HCT116 (cell line): ENCODE data around the gene YBX2.

Experiments
- CTCF ChIP-seq, 3 experiments: fragments of 200-600 bp in 1 of 3; sonication (generic) in 1 of 3; IDR thresholded peaks in 2 of 3; conservative IDR thresholded peaks in 1 of 3; 2 replicates each; pipeline ENCODE4 v1.5.1; 2012 to 2017; ENCODE audit warnings: low read depth in 2 of 3, low read length in 2 of 3, antibody characterized with exemption in 1 of 3, borderline replicate concordance in 1 of 3, control low read depth in 1 of 3, mild to moderate bottlenecking in 1 of 3, mixed read lengths in 1 of 3, mixed run types in 1 of 3, moderate library complexity in 1 of 3; ENCODE audit not compliant: insufficient read depth in 1 of 3
- EZH2 ChIP-seq: fragments of 200-600 bp; sonication (generic); IDR thresholded peaks from 2 replicates; pipeline ENCODE4 v1.6.1; 2017; ENCODE audit warnings: antibody characterized with exemption, mixed run types
- EZH2phosphoT487 ChIP-seq: fragments of 200-600 bp; IDR thresholded peaks from 2 replicates; pipeline ENCODE4 v1.6.1; 2018; ENCODE audit warnings: antibody characterized with exemption, borderline replicate concordance
- FOSL1 ChIP-seq: IDR thresholded peaks from 2 replicates; pipeline ENCODE4 v1.6.1; 2012; ENCODE audit warnings: low read depth
- POLR2A ChIP-seq: IDR thresholded peaks from 2 replicates; pipeline ENCODE4 v1.7.0; 2011; ENCODE audit warnings: borderline replicate concordance; ENCODE audit not compliant: insufficient read depth, insufficient read length; ENCODE audit errors: extremely low read depth
- POLR2AphosphoS5 ChIP-seq: IDR thresholded peaks from 2 replicates; pipeline ENCODE4 v1.6.1; 2011; ENCODE audit warnings: mild to moderate bottlenecking, low read depth, low read length, moderate library complexity
- SIN3A ChIP-seq: IDR thresholded peaks from 2 replicates; pipeline ENCODE4 v1.6.1; 2012; ENCODE audit warnings: low read depth
- ZBTB33 ChIP-seq: IDR thresholded peaks from 2 replicates; pipeline ENCODE4 v1.6.1; 2011; ENCODE audit warnings: mild to moderate bottlenecking, low read length, moderate library complexity; ENCODE audit not compliant: insufficient replicate concordance; ENCODE audit errors: extremely low read depth
- ZNF274 ChIP-seq: fragments of 200-500 bp; sonication (Bioruptor generic); IDR thresholded peaks from 2 replicates; pipeline ENCODE4 v1.6.1; 2014; ENCODE audit warnings: mild to moderate bottlenecking, low read depth, low read length, inconsistent platforms

- TF ChIP-seq CTCF (IDR thresholded peaks at IDR 0.05 in 2 of 3, conservative IDR thresholded peaks at IDR 0.05 in 1 of 3; ENCODE audit: borderline replicate concordance in 1 of 3, insufficient read depth in 1 of 3, low read depth in 2 of 3, low read length in 2 of 3) = no peak
- TF ChIP-seq POLR2A = no peak
- TF ChIP-seq EZH2phosphoT487 = no peak
- TF ChIP-seq POLR2AphosphoS5 = no peak
- TF ChIP-seq FOSL1 = no peak
- no peak for TF ChIP-seq ZBTB33
- no peak for TF ChIP-seq EZH2
- no peak for TF ChIP-seq SIN3A
- no peak for TF ChIP-seq ZNF274
Observed at GRCh38 chr17:7248796-7249195, 45.6 kb downstream of the YBX2 start.
